Activated CD4-positive, alpha-beta T cell treated with anti-CD3 and anti-CD28 coated beads for 24 hours (primary cell): ENCODE measurements around the gene NFKB1.
"Not testable (repeated sequence)": the region's sequence is repeated elsewhere in the genome, so short reads cannot be mapped to it uniquely, and the experiment has no call there.

Experiments used
- DNase-seq, 2 donors: peaks; one replicate each; pipeline ENCODE4 v3.0.0-alpha.2; 2020; ENCODE audit warnings: low read depth in 2 of 2

Gene NFKB1

DNA sequence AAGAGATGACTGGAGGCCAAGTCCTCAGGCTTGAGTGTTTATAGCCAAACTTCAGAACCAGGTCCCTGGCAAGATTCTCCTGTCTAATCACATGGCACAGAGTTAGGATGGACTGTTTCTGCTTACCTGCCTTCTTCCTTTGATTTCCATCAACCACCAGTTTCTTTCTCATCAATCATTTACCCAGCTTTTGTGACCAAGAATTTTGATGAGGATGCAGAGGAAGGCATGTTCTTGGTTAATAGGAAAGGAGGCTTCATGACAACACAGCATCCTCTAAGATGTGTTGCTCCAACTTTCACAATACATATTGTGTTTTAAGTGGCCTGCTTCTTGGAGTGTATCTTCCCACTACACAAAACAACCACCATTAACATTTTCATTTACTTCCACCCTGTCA is 65.3 kb downstream of the NFKB1 start:
- DNase-seq: no peak

DNA sequence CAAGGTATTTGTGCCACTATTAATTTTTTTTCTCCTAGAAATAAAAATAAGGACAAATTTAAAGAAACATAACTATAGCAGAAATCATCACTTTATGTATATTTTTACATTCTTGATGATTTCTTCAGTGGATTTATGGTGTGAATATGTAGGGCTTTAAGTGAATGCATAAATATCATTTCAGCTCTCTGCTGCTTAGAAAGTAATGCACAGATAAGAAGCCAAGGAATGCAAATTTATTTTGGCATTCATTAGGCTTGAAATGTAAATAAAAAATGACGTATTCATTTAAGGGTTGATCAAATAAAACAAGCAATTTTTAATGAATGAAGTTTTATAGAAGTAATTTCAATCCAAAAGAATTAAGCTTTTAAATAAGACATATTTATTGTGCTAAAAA is 66.3 kb downstream of the NFKB1 start:
- DNase-seq: no peak

DNA sequence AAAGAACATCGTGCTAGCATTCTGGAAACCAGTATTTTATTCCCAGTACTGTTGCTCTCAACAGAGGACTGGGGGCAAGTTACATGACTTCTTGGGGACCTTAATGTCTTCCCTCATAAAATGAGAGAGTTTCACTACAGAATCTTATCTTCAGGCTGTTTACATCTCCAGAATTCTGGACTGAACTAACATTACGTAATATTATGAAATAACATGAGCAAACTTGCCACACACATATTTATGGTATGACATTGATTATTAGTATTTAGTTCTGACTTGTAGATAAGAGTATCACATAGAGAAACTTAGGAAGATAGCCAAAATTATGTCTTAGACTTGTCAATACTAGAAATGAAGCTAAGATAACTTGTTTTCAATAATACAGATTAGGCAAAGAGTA is 68.0 kb downstream of the NFKB1 start:
- DNase-seq: no peak

DNA sequence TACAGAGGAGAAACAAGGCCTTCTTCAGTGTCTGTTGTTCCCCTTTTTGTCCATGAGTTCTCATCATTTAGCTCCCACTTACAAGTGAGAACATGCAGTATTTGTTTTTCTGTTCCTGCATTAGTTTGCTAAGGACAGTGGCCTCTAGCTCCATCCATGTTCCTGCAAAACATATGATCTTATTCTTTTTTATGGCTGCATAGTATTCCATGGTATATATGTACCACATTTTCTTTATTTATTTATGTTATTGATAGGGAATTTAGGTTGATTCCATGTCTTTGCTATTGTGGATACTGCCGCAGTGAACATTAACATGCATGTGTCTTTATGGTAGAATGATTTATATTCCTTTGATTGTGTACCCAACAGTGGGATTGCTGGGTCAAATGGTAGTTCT is 69.1 kb downstream of the NFKB1 start:
- DNase-seq: not testable (repeated sequence)

DNA sequence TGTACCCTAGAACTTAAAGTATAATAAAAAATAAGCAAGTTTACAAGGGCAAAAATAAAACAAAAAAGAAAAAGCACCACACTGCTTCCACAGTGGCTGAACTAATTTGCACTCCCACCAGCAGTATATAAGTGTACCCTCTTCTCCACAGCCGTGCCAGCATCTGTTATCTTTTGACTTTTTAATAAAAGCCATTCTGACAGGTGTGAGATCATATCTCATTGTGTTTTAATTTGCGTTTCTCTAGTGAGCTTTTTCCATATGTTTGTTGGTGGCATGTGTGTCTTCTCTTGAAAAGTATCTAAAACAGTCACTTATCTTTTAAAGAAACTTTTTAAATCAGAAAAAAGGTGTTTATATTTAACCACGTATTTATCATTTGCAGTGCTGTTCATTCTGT is 71.3 kb downstream of the NFKB1 start:
- no peak for DNase-seq

DNA sequence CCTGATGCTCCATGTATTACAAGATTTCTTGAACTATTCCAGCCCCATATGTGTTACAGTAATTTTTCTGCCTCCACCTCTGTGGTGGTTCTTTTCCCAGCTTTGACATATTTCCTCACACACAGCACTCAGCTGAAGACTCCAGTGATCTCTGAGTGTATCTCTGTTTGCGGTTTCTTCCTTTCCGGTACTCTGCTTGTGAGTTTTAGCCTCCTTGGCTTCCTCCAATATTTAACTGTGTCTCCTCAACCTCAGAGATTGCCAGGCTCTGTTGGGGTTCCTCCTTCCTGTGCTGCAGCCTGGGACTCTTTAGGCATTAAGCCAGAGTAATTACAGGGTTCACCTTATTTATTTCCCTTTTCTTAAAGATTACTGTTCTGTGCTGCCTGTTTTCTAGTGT is 73.2 kb downstream of the NFKB1 start:
- DNase-seq: no peak

DNA sequence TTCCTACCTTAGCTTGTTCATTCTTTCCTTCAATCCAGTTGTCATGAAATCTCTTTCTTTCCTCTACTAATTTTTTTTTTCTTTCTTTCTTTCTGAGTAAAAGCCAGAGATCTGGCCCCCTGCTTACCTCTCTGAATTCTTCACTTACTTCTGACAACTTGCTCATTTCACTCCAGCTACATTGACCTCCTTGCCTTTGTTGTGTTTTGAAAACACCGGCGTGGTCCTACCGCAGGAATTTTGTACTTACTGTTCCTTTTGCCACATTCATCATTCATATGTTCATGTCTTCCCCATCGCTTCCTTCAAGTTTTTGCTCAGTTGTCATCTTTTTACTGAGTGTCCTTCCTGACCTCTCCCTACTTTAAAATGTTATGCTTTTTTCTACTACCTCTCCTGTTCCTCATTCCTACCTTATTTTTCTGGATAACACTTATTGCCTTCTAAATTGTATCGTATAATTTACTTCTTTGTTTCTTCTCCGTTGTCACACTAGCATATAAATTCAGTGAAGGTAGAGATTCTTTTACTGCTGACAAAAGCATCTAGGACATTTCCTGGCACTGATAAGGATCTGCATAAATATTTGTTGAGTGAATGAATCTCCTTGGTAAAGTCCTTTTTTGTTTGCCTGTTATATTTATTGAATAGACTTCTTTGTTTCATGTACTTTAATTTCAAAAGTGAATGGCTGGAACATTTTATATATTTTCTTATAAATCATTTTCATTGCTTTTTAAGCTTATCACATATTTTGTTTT is 74.4 kb downstream of the NFKB1 start:
- no peak for DNase-seq

DNA sequence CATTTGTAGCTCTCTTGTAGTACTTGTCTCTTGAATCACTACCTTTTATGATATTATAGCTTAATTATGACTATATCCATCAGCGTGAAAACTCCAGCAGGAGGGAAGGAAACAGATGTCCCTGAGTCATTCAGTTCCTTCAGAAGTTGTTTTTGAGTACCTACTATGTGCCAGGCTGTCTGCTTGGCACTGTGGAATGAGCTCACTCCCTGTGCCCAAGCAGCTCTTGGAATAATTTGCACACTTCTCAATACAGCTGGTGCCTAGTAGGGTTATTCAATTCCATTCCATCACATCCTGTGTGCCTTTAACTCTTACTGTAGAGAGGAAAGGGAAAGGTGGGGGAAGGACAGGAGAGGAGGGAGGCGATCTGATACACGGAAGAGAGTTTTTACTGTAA is 77.1 kb downstream of the NFKB1 start:
- DNase-seq: no peak

DNA sequence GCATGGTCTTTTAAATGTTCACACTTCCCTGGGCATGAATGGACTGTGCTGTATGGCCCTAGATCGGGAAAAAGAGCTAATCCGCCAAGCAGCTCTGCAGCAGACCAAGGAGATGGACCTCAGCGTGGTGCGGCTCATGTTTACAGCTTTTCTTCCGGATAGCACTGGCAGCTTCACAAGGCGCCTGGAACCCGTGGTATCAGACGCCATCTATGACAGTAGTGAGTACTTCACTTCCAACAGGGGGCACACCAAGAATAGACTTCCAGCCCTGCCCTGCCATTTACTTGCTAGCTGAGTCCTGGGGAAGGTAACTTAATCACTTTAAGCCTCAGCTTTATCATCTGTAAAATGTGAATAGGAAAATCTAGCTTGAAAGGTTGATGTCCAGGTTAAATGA is 77.7 kb downstream of the NFKB1 start:
- DNase-seq: no peak

DNA sequence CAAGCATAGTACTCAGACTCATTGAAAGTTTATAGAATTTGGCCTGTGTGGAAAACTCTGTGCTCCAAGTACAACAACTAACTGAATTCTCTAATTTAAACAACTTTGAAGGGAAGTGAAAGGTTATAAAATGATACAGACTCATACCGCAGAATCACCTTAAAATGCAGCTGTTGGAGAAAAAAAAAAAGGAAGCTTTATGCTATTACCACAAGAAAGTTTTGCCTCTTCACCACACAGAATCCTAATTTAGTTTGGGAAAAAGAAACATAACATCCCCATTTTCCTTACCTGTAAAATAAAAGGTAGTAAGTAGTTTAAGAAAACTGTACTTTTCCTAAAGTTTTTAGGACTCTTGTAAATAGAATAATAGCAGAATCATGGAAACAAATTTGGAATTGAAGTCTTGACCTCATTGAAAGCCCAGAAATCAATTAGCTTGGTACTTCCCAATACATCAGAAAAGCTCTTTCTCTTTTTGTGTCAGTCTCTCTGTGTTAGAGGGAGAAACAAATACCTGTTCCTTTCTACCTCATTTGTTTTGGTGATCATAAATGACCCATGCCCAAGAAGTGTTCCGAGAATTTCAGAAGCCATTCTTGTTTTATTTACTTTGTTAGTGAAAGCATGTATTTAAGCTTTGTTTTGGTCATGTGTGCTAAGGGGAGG is 78.8 kb downstream of the NFKB1 start:
- DNase-seq: no peak

DNA sequence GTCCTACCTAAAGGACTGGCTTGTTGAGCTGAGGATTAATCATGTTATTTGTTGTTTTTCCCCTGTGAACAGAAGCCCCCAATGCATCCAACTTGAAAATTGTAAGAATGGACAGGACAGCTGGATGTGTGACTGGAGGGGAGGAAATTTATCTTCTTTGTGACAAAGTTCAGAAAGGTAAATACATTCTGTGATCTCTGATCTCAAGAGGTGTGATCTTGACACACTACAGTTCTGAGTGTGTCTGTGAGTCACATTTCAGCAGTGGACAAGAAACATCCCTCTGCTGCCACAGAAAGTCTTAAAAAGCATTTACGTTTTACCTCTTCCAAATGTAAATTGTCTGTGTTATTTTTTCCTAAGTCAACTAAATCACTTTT is 79.3 kb downstream of the NFKB1 start:
- DNase-seq: no peak

DNA sequence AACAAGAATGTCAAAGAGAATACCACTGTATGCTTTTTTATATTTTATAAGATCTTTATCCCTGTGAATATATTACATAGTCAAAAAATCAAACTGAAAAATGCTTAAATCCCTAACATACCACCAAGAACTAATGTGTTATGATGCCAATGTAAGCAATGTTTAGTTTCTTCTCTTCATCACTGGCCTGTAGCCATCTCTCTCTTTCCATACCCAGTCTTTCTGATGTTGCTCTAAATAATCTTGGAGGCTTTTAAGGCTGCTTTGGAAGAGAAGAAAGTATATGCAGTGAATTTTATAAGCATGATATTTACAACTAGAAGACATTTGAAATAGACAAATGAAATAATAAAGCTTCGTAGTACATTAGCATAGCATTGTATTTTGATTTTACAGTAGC is 82.9 kb downstream of the NFKB1 start:
- no peak for DNase-seq

DNA sequence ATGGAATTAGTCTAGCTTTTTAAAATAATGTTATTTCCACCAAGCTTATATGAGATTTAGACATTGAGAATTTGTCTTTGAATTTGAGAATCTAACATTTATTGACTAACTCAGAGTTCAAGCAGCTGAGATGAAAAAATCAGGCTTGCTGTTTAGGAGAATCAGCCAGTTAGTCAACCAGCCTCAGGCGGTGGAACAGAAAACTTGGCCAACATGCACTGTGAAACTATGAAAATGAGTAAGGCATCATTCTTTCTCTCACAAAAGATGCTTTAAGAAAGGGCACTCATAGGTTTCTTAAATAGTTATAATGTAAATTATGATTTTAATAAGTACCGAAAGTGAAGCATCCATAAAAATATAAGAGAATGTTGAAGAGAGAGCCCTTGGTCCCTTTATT is 84.2 kb downstream of the NFKB1 start:
- DNase-seq: no peak

DNA sequence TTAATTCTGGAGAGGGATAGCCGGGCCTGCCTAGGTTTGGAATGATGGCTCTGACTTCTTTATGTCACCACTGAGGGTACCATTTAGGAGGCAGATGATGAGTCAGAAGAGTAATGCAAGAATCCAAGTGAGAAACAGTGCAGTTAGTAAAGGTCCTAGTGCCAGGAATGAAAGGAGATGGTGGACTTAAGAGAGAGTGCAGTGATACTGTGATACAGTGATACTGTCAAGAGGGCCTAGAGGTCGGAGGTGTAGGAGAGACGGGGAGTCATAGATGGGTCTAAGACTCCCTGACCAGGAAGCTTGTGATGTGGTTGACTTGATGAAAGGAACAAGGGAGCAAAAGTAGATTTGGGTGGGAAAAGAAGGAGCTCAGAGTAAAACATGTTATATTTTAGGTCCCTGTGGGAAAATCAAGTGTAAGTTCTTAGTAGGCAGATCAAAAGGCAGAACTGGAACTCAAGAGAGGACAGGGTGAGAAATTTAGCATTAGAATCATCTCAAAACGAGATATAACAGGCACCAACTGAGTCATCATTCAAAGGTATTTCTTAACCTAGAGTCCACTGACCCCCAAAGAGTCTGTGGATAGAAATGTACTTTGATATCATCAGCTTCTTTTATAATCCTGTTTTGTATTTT is 85.0 kb downstream of the NFKB1 start:
- DNase-seq: no peak

DNA sequence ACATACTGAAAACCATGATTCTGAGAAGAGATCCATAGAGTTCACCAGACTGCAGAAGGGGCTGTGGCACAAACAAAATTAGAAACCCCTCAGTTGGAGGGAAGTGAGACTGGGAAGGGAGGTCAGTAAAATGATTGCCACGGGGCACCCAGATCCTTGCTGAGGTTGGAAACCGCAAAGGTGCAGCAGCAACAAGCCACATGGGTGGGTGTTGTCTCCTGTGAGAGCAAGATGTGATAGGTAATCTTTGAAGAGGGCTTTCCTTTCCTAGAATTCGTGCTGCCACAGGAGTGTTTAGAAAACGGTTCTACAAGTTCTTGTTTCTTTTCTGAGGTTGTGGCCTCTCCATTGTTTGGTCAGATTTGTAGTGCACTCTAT is 85.5 kb downstream of the NFKB1 start:
- no peak for DNase-seq

DNA sequence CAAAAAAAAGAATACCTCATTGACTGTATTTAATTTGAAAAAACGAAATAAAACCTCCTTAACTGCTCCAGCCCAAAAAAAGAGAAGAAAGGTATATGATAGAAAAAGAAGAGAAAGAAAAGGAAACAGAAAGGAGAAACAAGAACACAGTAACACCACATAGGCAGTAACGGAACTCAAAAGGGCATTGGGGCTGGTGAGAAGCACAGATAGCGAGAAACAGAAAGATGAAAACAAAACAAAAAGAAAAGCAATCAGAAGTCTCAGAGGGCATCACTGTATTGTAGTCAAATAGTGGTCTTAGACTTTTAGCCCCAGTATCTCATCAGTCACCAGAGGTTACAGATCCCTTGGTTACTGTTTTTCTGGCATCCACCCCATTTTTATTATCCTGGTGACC is 88.6 kb downstream of the NFKB1 start:
- no peak for DNase-seq

DNA sequence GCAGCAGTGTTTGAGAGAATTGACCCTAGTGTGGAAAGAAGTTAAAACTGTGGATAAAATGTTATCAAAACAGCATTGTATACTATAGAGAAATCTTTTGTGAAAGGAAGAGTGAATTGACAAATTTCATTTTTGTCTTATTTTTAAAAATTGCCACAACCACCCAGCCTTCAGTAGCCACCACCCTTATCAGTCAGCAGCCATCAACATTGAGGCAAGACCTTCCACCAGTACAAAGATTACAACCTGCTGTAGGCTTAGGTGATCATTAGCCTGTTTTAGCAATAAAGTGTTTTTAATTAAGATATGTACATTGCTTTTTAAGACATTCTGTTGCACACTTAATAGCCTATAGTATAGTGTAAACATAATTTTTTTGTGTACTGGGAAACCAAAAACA is 91.1 kb downstream of the NFKB1 start:
- no peak for DNase-seq

DNA sequence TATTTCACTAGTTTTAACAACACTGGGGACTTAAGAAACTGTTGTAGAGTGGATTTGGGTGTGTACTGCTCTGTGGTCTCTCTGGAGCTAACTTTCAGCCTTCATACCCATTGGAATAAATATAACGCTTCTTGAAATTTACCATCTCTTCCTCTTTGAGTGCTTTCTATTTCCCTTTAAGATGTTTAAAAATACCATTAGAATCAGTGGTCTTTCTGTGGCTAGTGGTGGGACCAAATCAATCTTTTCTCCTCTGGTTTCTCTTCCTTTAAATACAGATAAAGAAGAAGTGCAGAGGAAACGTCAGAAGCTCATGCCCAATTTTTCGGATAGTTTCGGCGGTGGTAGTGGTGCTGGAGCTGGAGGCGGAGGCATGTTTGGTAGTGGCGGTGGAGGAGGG is 92.0 kb downstream of the NFKB1 start:
- no peak for DNase-seq

DNA sequence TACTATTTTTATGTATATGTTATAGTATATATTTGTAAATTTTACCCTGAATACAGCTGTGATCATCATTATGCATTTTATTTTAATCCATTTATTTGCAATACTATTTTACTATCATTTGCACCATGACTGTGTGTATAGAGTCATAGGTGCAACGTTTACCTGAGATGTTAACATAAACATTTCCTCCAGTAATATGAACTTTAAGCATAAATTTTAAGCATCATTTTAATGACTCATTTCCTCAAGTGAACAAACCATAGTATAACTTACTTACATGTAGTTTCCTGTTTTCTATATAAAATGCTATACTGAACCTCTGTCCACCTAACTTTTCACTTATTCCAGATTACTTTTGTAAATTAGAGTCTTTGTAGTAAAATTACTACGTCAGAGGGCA is 92.8 kb downstream of the NFKB1 start:
- no peak for DNase-seq

DNA sequence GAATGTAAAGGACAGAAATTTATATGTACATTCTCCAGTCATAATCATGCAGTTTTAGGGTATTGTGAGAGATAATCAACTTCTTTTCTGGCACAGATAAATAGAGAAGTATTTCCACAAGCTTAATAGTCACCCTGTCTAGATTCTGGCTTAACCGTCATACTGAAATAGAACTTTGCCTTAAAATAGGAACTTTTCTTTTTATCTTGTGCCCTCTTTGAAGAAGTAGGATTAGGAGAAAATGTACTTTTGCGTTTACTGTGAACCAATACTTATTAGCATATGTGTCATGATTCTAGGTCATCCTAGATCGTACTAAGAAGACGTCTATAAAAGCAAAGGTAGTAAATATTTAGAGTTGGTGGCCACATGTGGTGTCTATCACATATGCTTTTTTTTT is 95.4 kb downstream of the NFKB1 start:
- no peak for DNase-seq

DNA sequence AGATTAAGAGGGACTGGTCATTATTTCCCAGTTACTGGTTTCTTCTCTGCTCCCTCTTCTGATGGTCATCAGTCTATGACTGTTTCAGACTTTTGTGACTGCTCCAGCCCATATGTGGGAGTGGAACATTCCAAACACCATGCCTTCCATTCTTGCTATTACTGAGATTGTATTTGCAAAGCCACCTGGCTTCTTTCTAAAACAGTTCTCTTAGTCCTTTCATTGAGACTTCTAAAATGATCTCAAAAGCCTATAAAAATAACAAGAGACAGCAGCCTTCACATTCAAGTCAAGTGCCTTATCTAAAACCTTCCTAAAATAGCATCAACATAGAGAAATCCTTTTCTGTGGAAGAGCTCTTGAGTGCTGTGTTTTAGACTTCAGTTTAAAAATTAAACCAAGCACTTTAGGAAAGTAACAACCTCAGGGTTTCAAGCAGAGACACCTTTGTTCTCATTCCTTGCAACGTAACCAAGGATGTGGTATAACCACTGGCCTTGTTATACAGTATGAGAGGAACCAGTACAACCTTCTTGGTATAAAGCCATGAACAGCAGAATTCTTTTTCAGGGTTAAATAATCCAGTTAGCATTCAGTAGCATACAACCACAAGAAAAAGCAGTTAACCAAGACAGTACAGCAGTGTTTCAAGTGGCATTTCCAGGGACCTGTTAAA is 97.1 kb downstream of the NFKB1 start:
- no peak for DNase-seq

DNA sequence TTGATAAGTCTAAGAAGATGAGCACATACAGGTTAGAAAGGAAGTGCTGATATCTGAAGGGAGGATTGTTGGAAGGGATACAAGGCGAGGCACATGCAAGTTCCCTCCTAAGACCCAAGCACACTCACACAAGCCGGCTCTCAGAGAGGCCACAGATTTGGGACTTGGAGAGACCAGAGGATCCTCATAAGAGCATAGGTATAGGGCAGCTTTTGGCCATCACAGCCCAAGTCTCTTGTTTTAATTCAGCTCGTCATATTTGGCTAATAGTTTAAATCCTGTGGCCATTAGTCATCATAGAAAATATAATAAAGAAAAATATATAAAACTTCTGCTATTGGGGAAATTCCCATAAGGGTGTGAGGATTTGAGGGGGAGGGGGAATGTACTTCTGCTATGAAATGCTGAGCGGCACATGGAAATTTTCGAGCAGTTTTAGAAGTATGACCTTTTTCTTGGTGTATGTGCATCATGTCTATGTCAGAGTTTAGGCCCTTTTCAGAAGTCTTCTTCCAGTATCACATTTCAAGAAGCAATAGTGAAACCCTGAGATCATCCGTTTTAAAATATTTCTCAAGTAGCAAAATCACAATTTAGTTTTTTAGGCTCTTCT is 97.7 kb downstream of the NFKB1 start:
- no peak for DNase-seq
